GM18520 (cell line): ENCODE results near the gene PRDM5.

ENCODE experiments used
- ATAC-seq: cut with Tn5 transposase; IDR thresholded peaks from one replicate; pipeline ENCODE4 v1.9.1; 2021; ENCODE audit not compliant: unreplicated experiment

PRDM5 gene

DNA sequence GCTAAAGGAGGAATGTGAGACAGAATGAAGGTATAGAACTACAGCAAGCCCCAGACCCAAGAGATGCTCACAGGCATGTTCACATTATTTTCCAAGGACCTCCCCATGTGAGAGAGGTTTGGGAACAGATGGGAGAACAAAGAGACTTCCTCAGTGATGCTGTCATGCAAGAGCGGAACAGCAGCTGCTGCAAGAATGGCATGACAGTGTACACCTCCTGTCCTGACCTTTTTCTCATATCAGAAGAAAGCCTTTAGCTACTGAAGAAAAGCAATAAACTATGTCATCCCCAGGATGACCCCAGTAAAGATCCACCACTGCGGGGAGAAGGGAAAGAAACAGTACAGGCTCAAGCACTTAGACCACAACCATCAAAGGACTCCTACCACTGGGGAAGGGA, 7.2 kb downstream of the PRDM5 start:
- no peak for ATAC-seq

DNA sequence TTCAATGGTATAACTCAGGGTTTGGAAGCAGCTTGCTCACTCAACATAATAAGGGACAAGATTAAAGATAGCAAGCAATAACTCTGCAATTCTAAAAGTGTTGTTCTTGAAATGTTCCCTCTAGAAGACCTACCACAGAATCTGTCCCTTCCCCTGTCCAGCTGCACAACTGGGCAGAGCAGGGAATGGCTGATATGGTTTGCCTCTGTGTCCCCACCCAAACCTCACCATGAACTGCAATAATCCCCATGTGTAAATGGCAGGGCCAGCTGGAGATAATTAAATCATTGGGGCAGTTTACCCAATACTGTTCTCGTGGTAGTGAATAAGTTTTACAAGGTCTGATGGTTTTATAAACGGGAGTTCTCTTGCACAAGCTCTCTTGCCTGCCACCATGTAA, 19.1 kb downstream of the PRDM5 start:
- no peak for ATAC-seq

DNA sequence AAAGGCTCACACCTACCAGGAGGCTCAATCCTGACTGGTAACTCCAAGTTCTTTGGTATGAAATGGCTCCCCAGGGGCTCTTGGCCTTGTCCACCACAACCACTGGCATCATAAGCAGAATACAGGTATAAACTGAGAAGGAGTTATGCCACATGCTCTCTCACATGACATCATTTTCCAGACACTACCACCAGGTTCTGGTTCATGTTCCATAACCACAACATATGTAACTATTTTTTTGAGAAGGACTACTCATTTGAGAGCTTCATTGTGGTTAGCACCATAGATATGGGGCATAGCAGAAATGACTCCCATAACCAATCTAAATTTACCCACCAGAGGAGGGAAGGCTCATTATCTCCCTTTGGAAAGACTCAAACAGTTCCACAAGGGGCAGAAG, 19.6 kb downstream of the PRDM5 start:
- no peak for ATAC-seq

DNA sequence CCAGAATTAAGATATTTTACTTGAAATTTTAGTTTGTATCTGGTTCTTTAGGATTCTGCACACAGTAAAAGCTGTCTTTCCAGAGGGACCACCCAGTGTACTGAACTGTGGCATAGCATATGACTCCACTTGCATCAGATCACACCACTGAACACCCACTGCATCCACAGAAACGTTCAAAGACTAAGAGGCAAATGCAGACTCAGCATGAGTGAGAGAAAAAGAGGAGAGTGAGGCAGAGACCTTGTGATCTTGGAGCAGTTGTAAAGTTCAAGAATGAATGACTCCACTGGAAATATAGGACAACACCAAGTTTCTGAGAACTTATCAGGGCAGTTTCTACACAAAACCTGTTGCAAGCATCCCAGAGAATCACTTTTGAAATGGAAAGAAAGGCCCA, 20.8 kb downstream of the PRDM5 start:
- no peak for ATAC-seq

DNA sequence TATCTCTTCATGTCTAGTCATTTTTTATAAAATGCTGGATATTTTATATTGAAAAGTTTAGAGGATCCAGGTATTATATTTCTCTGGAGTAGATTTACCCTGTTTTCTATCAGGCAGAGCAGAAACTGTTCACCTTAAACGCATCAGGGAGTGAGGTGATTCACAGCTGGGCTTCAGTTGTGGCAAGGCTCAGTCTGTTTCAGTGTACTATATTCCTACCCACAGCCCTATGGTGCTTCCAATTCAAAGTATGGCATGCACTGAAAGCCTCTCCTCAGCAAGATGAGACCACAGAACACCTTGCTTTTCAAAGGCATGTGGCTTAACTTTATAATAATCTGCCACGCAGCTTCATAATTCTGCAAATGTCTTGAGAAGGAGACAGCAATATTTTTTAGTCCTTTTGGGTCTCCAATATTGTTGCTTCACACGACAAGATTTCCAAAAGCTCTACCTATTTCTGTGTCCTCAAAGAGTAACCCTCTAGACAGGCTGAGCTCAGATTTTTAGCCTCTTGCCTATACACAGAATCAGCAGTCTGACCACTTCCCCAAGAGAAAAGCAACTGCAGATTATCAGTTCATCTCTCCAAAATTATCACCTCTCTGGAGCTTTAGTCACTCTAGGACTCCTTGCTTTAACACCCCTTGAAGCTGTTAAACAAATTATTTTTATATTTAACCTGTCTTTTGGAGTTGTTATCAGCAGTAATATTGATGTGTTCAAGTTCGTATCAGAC, 24.4 kb downstream of the PRDM5 start:
- no peak for ATAC-seq

DNA sequence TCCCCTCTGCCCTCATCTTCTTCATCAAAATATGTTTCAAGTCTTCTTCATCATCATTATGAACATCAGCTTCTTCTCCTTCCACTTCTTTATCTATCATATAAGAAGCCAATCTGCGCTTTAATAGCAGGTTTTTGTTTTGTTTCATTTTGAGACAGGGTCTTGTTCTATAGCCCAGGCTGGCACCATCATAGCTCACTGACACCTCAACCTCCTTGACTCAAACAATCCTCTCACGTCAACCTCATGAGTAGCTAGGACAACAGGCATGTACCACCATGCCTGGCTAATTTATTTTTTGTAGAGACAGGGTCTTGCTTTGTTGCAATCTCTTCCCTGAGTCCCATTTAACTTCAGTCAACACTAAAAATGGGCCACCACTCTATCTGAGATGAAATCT, 27.0 kb downstream of the PRDM5 start:
- no peak for ATAC-seq

DNA sequence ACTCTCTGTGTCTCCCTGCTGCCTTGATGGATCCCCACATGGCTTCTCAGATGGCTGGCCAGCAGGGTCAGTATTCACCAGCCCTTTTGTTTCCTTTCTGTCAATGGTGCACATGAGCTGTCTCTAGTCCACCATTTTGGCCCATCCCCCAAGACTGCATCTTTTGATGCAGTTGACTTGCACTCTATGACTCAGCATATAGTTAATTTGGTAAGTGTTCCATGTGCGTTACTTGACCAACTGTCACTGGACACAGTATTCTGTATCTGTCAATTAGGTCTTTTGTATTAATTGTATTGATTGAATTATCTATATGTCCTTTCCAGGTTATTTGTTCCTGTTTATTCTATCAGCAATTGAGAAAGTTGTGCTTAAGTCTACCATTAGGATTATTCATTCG, 29.2 kb downstream of the PRDM5 start:
- no peak for ATAC-seq

DNA sequence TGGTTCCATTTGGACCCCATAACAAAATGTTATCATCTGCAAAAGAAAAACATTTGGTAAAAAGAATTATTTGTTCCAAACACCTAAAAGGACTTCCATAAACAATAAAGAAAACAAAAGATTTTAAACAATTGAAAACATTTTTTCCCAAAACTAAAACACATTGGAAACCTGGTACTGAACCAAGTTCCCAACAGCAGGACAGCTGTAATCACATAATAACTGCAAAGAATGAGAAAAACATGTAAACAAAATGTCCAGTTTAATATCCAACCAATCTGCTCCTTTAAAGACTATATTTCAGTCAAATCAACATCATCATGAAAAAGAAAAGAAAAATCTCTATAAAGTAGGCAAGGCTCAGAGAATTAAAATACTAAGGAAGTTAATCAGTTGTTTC, 36.3 kb downstream of the PRDM5 start:
- ATAC-seq = no peak

DNA sequence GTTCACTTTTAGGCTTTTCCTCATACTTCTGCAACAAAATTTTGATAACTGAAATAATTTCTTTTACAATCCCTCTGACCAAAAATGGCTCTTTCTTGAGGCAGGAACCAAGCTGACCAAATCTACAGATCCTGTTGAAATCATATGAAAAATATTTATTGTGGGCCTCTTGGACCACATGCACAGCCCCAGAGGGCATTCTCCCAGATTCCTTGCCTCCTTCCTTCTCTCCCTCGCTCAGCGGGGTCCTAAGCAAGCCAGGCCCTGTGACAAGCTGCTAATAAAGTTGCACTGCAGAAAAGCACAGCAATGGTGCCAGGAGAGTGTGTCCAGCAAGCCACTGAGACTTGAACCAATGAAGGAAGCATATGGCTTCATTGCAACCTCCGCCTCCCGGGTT, 40.7 kb downstream of the PRDM5 start:
- ATAC-seq = no peak

DNA sequence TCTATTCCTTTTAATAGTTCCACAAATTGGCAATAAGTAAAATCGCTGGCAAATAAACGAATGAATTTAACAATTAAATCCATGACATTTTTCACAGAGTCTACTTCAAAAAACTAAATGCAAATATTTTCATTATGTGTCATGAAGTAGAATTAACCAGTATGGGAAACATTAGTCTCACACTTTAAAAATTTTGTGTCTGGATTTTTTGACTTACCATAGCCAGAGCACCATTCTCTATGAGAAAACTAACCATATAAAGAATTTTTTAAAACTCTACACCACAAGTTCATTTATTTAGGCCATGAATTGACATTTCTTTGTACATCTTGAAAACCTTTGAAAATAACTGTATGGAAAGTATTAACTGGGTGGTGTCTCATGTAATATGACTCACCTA, 41.2 kb downstream of the PRDM5 start:
- no peak for ATAC-seq

DNA sequence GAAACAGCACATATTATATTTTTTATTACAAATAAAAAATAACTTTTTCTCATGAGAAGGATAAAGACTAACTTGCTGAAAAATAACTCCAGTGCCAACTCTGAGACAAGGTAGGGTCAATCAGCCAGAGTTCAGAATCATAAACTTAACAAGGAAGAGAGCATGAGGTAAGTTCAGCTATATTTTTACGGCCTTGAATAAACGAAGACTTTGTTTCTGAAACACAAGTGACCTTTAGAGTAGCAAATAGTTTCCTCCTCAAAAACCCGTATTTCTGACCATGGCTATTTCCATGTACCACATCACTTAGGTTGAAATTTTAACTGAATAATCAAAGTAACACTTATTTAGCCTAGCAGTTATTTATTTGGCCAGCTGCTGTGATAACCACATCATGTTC, 45.5 kb downstream of the PRDM5 start:
- no peak for ATAC-seq

DNA sequence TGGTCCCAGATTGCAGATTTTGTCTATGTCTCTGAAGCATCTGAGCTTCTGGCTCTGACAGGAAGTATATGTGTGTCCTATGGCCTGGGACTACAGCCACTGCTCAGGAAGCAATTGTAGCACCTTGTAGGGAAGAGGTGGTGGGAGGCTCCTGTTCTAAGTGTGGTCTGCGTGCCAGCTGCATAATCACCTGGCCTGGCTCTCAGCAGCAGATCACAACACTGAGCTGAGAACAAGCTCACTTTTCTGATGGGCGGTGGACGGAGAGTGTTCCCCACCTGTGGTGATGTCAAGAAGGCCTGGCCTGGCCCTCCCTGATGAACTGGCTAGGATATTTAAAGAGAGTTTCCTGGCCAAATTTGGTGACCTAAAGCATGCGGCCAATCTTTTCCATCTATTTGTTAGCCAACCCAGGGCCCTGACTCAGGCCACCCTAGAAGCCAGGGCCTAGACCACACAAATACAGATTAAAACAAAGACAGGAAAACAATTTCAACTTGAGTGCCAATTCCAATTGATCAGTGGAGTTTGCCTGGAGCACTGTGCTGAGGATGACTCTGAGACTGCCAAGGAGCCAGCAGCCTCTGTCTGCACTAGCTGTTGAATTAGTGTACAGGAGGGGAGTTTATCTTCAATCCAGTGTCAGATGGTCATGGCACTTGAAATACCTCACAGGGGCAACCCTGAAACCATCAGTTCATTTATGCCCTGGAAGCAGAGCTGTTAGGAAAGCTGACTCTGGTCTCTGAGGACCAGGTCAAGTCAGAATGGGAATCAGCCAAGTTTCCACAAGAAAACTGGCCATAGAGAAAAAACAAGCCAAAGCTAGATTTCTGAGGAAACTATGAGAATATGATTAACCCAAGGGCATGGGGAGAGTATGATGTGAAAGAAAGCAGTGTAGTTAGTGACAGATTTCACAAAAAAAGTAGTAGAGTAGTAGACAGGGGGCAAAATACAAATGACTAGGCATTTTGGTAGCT, 47.4 kb downstream of the PRDM5 start:
- no peak for ATAC-seq

DNA sequence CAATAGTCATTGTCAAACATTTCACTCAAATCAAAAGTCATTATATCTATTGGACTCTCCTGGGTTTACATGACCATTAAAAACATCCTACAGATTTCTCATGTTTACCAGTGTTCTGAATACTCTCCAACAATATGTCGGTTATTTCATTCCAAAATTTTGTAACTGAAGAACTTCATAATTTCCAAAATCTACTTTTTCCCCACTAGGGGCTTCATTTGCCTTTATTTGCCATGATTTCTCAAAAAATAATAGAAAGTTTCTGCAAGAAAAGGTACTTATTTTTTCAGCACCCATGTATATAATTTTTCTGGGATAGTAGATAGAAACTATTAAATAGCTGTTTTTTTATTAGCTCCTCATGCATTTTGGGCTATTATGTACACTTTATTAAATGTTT, 49.0 kb downstream of the PRDM5 start:
- no peak for ATAC-seq

DNA sequence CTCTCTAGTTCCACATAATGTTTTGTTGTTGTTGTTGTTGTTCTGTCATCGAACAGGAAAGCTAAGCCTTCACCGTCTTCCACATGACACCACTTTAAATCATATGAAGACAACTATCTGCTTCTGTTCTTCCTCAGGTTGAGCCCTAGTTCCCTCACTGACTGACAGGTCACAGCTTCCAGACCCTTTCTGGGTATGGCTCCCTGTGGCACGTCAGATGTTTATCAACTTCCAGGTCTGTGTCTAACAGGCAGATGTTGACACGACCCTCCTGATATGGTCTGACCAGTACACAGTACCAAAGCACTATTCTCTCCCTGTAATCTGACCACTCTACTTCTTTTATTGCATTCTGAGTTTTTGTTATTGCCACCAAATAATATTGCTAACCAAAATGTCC, 51.4 kb downstream of the PRDM5 start:
- ATAC-seq = no peak

DNA sequence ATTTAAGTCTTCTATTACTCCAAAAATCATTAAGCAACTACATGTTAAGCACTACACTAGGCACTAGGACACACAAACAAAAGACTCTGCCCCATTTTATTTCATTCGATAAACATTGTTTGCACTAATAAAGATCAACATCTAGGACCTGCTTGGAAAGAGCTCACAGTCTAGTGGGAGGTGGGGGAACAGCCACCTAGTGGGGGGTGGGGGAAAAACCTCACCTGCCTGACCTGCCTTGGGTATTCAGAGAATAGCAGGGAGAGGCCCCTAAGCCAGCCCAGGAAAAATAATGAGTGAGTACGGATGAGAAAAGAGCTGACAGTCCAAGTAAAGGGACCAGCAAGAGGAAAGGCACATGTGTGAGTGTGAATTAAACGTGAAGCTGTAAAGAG, 52.2 kb downstream of the PRDM5 start:
- ATAC-seq = no peak

DNA sequence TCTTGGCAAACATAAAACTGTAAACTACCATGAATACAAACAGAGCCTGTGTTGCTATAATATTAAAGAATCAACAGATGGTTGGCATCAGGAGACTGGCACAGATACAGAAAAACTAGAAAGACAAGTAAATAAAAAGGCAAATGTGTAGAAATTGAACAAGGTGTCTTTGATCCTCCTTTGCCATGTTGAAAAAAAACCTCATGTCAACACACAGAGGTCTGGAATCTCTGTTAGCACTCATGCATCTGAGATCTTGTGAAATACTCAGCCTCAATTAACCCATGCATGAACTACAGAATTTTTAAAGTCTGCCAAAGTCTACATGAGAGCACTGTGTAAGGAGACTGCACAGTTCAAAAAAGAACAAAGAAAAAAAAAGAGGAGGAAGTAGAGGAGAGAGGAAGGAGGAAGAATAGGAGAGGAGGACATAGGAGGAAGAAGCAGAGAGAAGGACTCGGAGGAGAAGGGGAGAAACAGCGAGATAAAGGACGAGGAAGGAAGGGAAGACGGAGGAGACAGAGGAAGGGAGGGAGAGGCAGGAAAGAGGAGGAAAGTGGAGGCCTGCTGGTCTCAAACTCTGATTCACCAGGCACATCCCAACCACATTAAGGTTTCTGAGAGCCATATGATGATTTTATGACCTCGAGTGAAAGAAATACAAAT, 52.8 kb downstream of the PRDM5 start:
- no peak for ATAC-seq

DNA sequence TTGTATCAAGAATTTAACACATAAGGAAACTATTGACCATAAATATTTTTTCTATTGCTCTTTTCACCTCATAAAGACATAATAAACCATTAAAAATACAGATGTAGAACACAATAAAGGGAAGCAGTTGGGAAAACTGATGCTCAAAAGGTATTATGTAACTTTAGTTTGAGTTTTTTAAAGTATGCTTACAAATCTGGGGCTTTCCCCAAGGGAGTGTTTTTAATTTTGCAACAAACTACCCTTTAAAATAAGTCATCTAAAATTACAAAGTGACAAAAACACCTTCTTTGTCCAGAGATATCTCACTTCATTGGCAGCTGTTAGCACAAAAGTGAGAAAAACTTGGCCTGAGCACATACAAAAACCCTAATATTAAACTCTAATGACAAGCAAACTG, 55.0 kb downstream of the PRDM5 start:
- no peak for ATAC-seq

DNA sequence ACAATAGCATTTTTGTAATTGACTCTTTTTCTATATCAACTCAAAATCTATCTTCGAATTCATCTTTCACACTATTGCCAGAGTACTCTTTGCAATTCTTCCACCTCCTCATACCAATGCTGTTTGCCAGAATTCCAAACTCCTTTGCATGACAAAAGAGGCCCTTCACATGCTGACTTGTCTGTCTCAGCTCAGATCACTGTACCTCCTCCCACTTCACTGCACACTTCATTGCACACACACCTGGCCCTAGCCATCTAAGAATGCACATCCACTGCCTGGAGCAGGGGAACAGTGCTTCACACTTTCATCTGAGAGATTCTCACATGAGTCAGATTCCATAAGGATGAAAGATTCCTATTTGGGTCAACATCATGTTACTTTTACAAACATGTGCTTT, 56.5 kb downstream of the PRDM5 start:
- no peak for ATAC-seq

DNA sequence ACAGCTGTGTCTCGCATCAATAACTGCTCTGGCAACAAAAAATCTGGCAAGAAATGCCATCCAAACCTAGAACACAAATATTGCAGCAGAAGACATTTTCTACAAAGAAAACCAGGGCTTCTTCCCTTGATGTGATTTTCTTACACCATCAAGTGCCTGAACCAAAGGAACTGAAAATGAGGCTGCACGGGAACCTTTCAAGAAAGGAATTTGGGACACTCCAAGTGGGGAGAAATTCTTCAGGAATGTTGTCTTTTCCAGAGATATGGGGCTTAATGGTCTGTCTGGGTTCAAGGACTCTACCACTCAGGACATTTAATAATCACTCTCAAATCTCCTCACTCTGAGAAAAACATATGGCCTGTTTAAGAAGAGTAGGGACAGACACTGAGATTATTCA, 57.6 kb downstream of the PRDM5 start:
- ATAC-seq = no peak

DNA sequence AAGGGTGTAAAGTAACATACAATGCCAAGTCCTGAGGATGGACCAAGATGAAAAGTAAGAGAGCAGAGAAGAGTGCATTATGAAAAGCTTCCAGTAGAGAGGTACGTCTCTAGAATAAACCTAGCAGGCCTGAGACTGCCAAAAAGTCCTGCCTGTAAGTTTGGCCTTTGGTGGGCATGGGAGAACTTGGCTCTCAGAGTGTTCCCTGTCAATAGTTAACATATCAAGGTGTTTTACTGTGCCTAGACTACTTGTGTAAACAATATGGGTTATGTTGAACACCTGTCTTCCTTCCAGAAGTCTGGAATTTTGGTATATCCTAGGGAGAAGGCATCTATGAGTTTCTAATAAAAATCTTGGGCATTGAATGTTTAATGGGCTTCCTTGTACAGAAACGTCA, 60.1 kb downstream of the PRDM5 start:
- no peak for ATAC-seq

DNA sequence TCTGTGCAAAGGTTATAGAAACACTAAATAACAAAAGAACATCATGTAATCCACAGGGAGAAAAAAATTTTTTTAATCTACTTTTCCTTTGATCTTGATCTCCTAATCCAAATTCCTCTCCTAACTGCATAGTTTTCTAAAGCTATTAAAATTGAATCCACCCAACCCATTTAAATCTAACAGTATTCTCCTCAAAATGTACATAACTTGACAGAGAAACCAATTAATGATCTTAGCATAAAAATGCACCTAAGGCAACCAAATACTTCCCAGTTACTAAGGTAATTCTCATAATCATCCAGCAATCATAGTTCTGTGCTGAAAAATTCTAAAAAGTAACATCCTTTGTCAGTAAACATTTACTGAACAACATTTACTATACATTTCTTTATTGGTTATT, 60.7 kb downstream of the PRDM5 start:
- ATAC-seq = no peak

DNA sequence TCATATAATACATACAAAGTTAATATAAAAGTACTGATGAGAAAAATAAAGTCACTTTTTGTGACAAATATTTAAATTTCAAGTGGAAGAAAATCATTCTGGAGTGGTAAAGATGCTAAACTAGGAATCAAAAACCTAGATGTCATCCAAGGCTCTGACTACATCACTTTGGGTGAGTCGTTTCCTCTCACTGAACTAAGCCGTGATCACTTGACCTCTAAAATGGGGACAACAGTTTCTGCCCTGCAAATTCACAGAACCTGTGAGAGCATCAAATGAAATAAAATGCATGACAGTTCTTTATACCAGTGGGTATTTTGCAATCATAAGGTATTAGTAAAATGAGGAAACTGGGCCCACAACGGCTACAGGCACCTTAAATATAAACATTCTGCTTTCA, 63.8 kb downstream of the PRDM5 start:
- no peak for ATAC-seq
